HEK293T (cell line): ENCODE results near the gene SMPD3.
A peak's percentile ranks its signal among the peaks of the same experiment; 100 is the strongest.

ENCODE experiments used
- CTCF ChIA-PET: fragments of 350-600 bp; formaldehyde crosslinking; extraction: SDS; loops from one replicate; lab custom pipeline; 2021; ENCODE audit warnings: antibody characterized with exemption, inconsistent platforms; lab: Yijun Ruan, JAX
- POLR2A ChIA-PET: fragments of 350-600 bp; formaldehyde crosslinking; extraction: SDS; loops from one replicate; lab custom pipeline; 2020; ENCODE audit warnings: antibody characterized with exemption, inconsistent platforms; lab: Yijun Ruan, JAX
- DNase-seq: peaks from one replicate; pipeline ENCODE4 v3.0.0; 2012; ENCODE audit warnings: mixed read lengths; ENCODE audit errors: extremely low spot score
- ARNT ChIP-seq: fragments of 450-650 bp; IDR thresholded peaks from 2 replicates; pipeline ENCODE4 v1.6.1; 2017; ENCODE audit warnings: mild to moderate bottlenecking
- BHLHE40 ChIP-seq: fragments of 450-650 bp; IDR thresholded peaks from 2 replicates; pipeline ENCODE4 v1.6.1; 2016; ENCODE audit warnings: mild to moderate bottlenecking, moderate library complexity, borderline replicate concordance
- CTBP1 ChIP-seq: fragments of 450-650 bp; IDR thresholded peaks from 2 replicates; pipeline ENCODE4 v1.6.1; 2016; ENCODE audit warnings: borderline replicate concordance
- ELF4 ChIP-seq: fragments of 450-650 bp; IDR thresholded peaks from 2 replicates; pipeline ENCODE4 v1.6.1; 2017; ENCODE audit warnings: antibody characterized with exemption
- FOXA1 ChIP-seq: fragments of 450-650 bp; IDR thresholded peaks from 2 replicates; pipeline ENCODE4 v1.6.1; 2016; ENCODE audit warnings: mild to moderate bottlenecking
- FOXK2 ChIP-seq: fragments of 450-650 bp; IDR thresholded peaks from 2 replicates; pipeline ENCODE4 v1.6.1; 2016; ENCODE audit warnings: mild to moderate bottlenecking
- FOXM1 ChIP-seq: fragments of 450-650 bp; IDR thresholded peaks from 2 replicates; pipeline ENCODE4 v1.6.1; 2017; ENCODE audit warnings: mild to moderate bottlenecking, borderline replicate concordance
- HDGF ChIP-seq: fragments of 450-650 bp; IDR thresholded peaks from 2 replicates; pipeline ENCODE4 v1.6.1; 2017; ENCODE audit warnings: antibody characterized with exemption, borderline replicate concordance
- L3MBTL2 ChIP-seq: fragments of 450-650 bp; conservative IDR thresholded peaks from 2 replicates; pipeline ENCODE4 v1.6.1; 2016; ENCODE audit warnings: mild to moderate bottlenecking
- LEF1 ChIP-seq: fragments of 450-650 bp; IDR thresholded peaks from 2 replicates; pipeline ENCODE4 v1.6.1; 2017; ENCODE audit warnings: mild to moderate bottlenecking, borderline replicate concordance
- NFRKB ChIP-seq: fragments of 450-650 bp; IDR thresholded peaks from 2 replicates; pipeline ENCODE4 v1.6.1; 2016; ENCODE audit warnings: mild to moderate bottlenecking, moderate library complexity
- PKNOX1 ChIP-seq: fragments of 450-650 bp; IDR thresholded peaks from 2 replicates; pipeline ENCODE4 v1.6.1; 2016
- SP1 ChIP-seq: fragments of 450-650 bp; IDR thresholded peaks from 2 replicates; pipeline ENCODE4 v1.6.1; 2017
- SUZ12 ChIP-seq: fragments of 450-650 bp; IDR thresholded peaks from 2 replicates; pipeline ENCODE4 v1.6.1; 2016; ENCODE audit warnings: mild to moderate bottlenecking
- TARDBP ChIP-seq: fragments of 450-650 bp; IDR thresholded peaks from 2 replicates; pipeline ENCODE4 v1.6.1; 2016
- ZNF384 ChIP-seq: fragments of 450-650 bp; IDR thresholded peaks from 2 replicates; pipeline ENCODE4 v1.6.1; 2016

The SMPD3 gene

GRCh38 chr16:68446681-68447652, 1.3 kb downstream of the SMPD3 start:
- ChIA-PET POLR2A (no interaction called here), CTCF (interaction anchor here (1.0 kb wide), 2 partner anchors 19 to 64 kb away, joined by 3 read pairs; no protein-coding TSS in a partner anchor)
- DNase-seq = no peak
- no peak for TF ChIP-seq SUZ12
- no peak for TF ChIP-seq L3MBTL2
- no peak for TF ChIP-seq ELF4
- TF ChIP-seq ZNF384 = no peak
- no peak for TF ChIP-seq HDGF
- TF ChIP-seq CTBP1 = no peak

- TF ChIP-seq BHLHE40 (no peak), ELF4 (no peak), FOXK2 (no peak), CTBP1 (no peak), ZNF384 (no peak)
- POLR2A ChIA-PET = no interaction called here
- DNase-seq = peak; percentile 56
- CTCF ChIA-PET = interaction anchor here (0.7 to 1.0 kb wide), 3 partner anchors 17 to 828 kb away, joined by 3 to 6 read pairs (median 3); no protein-coding TSS in a partner anchor
Observed at GRCh38 chr16:68445458-68445857, 2.9 kb downstream of the SMPD3 start.

- ChIA-PET POLR2A (no interaction called here), CTCF (interaction anchor here (0.8 kb wide), 1 partner anchor 146 kb away, joined by 3 read pairs; no protein-coding TSS in a partner anchor)
- no peak for TF ChIP-seq HDGF
- no peak for TF ChIP-seq SP1
- TF ChIP-seq L3MBTL2 = no peak
- TF ChIP-seq ZNF384 = no peak
- TF ChIP-seq FOXM1 = no peak
- DNase-seq = peak; percentile 55
Observed at GRCh38 chr16:68444056-68444657, 4.2 kb downstream of the SMPD3 start.

GRCh38 chr16:68436581-68436980, 11.7 kb downstream of the SMPD3 start:
- ChIA-PET POLR2A (no interaction called here), CTCF (no interaction called here)
- TF ChIP-seq L3MBTL2 (no peak), ZNF384 (no peak), LEF1 (no peak), FOXK2 (no peak), TARDBP (no peak), ARNT (no peak), ELF4 (no peak), CTBP1 (no peak), FOXM1 (no peak), HDGF (no peak), BHLHE40 (no peak), SUZ12 (no peak), FOXA1 (no peak), PKNOX1 (no peak), NFRKB (no peak), SP1 (no peak)
- no peak for DNase-seq

- TF ChIP-seq TARDBP (no peak), L3MBTL2 (no peak), BHLHE40 (no peak), ZNF384 (no peak), ARNT (no peak), PKNOX1 (no peak), NFRKB (no peak), HDGF (no peak), SUZ12 (no peak)
- ChIA-PET CTCF (no interaction called here), POLR2A (no interaction called here)
- no peak for DNase-seq
Observed at GRCh38 chr16:68434624-68435210, 13.6 kb downstream of the SMPD3 start.

GRCh38 chr16:68433316-68433715, 15.0 kb downstream of the SMPD3 start:
- TF ChIP-seq ARNT (no peak), ELF4 (no peak), FOXM1 (no peak), SP1 (no peak), TARDBP (no peak), ZNF384 (no peak), CTBP1 (no peak), NFRKB (no peak), PKNOX1 (no peak), L3MBTL2 (no peak), FOXK2 (no peak)
- POLR2A ChIA-PET = no interaction called here
- no peak for DNase-seq
- CTCF ChIA-PET = no interaction called here
